Activated CD8-positive, alpha-beta memory T cell treated with anti-CD3 and anti-CD28 coated beads, Interleukin-2, amount 50 U/mL, for 24 hours (primary cell): ENCODE measurements around the gene DNAH14.
"Not testable (repeated sequence)": the region's sequence is repeated elsewhere in the genome, so short reads cannot be mapped to it uniquely, and the experiment has no call there.

Experiments used
- DNase-seq: peaks from one replicate; pipeline ENCODE4 v3.0.0-alpha.2; 2020; ENCODE audit errors: extremely low read depth

Gene DNAH14

GRCh38 chr1:225347123-225347683 lies 417.7 kb downstream of the DNAH14 start:
- no peak for DNase-seq

- no peak for DNase-seq
Measured at GRCh38 chr1:225348400-225348799, 418.9 kb downstream of the DNAH14 start.

- DNase-seq, result no peak
Measured at GRCh38 chr1:225349826-225350225, 420.4 kb downstream of the DNAH14 start.

DNA sequence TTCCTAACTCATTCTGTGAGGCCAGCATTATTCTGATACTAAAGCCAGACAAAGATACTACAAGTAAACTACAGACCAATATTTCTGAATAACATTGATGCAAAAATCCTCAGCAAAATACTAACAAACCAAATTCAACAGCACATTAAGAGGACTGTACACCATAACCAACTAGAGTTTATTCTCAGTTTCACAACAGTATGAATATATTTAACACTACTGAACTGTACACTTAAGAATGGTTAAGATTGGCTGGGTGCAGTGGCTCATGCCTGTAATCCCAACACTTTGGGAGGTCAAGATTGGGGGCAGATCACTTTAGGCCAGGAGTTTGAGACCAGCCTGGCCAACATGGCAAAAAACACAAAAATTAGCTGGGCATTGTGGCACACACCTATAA lies 421.4 kb downstream of the DNAH14 start:
- DNase-seq, result no peak

DNA sequence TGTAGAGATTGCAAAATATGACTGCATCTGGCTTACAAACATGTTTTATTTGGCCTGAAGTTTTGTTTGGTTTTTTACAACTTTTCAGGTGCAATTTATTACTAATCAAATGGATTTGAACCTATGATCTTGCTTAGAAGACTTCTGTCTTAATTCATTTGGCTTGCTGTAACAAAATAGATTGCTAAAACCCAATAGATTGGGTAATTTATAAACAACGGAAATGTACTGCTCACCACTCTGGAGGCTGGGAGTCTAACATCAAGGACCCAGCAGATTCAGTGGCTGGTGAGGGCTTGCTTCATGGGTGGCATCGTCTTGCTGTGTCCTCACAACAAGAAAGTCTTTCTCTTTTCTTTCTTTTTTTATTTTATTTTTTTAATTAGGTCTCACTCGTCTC lies 425.4 kb downstream of the DNAH14 start:
- DNase-seq, result no peak

GRCh38 chr1:225355863-225356262 lies 426.4 kb downstream of the DNAH14 start:
- no peak for DNase-seq

DNA sequence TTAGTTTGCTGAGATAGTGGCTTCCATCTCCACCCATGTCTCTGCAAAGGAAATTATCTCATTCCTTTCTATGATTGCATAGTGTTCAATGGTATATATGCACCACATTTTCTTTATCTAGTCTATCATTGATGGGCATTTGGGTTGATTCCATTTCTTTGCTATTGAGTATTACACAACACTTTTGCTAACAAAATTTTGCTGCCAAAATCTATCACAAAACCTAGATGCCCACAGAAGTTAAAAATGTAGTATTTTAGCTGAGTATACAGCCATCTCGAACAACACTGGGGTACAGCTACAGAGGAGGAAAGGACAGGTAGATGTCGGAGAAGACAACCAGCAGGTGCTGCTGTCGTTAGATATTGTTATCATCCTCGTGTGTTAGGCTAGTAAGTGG lies 430.6 kb downstream of the DNAH14 start:
- no peak for DNase-seq

DNA sequence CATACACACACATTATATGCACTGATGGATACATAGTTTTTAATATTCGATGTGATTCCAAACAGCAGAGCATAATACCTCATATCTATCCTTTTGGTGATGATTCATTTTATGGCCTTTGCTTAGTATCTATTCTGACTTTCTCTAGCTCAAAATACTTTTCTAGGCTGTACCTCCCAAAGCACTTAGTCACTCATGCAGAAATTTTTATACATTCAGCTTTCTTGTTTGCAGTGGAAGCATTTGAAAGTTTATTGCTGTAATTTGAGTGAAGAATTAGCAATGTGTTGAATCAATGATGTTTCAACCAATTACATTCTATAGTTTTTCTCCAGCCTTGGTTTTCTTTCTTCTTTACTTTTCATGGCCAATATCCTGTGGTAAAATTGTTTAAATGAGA lies 431.7 kb downstream of the DNAH14 start:
- DNase-seq, result no peak

DNA sequence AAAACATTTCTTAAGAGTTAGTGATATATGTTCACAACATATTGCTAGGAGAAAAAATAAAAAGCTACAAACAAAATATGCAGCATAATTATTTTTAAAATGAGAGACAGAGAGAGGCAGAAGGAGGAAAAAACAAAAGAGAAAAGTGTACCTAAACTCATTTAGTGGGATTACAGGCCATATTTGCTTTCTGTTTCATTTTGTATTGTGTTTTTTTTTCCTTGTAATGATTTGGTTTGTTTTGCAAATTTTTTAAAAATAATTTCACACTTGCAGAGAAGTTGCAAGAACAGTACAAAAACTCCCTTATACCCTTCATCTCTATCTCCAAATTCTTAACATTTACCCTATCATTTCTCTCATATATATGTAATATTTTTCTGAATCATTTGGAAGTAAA lies 433.3 kb downstream of the DNAH14 start:
- no peak for DNase-seq

DNA sequence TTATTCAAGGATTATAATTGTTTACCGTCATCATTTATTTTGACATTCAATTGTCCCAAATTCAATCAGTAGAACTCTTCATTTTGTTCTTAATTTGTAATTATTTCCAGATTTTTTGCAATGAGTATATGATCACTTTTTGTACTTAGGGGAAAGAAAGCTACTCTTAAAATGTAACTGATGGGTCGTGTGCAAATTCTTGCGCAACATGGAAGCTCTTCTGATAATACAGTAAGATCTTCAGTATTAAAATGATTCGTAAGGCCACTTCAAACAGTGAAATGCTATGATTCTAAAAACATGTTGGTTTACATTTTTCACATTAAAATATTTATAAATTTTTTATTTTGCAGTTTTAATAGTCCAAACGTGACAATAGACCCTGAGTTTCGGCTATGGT lies 435.0 kb downstream of the DNAH14 start:
- DNase-seq, result no peak

DNA sequence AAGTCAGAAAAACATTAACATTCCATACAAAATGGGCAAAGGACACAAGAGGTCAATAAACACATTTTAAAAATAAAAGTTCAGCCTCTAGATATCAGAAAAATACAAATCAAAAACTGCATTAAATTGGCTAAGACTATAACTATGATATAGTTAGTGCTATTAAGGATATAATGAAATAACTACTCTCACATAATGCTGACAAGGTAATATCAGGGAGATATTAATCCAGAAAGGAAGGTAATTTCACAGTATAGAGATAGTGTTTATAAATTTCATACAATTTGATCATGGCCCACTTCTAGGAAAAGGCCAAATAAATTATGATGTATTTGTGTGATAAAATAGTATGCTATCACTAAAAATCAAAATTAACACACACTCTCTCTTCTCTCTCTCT lies 436.5 kb downstream of the DNAH14 start:
- no peak for DNase-seq

DNA sequence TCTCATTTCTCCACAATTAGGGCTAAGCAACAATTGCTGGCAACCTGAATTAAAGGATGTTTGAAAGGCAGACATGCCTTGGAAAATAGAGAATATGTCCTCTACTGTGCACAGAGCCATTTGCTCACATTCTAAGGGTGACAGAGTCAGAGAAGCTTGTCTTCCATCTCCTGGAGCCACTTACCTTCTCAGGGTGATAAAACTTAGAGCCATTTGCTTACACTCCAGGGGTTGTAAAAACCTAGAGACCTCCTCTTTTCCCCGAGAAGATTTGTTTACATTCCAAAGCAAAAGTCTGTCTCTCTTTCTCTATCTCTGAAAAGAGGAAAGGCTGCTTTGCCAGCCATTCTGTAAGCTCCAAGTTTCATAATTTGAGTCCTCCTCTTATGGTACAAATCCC lies 437.1 kb downstream of the DNAH14 start:
- no peak for DNase-seq

GRCh38 chr1:225368036-225368552 lies 438.6 kb downstream of the DNAH14 start:
- no peak for DNase-seq

GRCh38 chr1:225371366-225372010 lies 442.0 kb downstream of the DNAH14 start:
- no peak for DNase-seq

DNA sequence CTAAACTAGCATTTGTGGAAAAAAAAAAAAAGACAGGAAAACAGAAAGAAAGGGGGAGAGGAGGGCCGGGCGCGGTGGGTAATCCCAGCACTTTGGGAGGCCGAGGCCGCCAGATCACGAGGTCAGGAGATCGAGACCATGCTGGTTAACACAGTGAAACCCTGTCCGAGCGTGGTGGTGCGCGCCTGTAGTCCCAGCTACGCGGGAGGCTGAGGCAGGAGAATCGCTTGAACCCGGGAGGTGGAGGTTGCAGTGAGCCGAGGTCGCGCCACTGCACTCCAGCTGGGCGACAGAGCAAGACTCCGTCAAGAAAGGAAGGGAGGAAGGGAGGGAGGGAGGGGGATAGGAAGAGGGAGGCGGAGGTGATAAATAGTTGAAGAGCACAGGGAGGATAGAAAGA lies 443.7 kb downstream of the DNAH14 start:
- DNase-seq, result no peak

DNA sequence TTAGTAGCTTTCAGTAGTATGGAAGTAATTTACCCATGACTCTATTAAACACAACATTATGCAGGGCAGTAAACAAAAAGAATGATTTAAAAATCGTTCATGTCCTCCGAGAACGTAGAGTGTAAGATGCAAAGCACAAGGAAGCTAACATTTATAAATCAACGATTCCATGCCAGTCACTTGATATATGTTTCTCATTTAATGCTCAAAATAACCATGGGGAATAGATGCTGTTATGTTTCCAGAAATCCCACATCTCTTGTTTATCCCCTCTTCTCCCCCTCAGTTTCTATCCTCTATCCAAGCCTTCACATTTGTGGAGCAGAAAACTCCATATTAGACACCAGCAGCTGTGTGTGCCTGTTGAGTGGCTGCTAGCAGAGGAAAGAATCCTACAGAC lies 445.5 kb downstream of the DNAH14 start:
- no peak for DNase-seq

DNA sequence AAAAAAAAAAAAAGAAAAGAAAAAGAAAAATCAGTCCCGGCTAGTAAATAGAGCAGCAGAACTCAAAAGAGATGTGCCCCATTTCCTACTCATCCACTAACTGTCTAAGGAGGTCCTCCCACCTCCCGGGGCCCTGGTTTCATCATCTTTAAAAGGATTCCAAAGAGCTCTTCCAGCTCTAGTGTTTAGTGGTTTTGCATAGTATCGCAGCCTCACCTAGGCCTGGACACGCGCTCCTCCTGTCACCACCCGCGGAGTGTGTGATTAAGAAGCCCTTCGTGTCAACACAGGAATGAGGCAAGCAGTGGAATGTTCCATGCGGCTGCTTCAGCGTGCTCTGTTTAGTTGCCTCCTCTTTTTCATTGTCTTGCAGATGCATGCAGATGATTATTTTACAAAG lies 449.4 kb downstream of the DNAH14 start:
- no peak for DNase-seq

DNA sequence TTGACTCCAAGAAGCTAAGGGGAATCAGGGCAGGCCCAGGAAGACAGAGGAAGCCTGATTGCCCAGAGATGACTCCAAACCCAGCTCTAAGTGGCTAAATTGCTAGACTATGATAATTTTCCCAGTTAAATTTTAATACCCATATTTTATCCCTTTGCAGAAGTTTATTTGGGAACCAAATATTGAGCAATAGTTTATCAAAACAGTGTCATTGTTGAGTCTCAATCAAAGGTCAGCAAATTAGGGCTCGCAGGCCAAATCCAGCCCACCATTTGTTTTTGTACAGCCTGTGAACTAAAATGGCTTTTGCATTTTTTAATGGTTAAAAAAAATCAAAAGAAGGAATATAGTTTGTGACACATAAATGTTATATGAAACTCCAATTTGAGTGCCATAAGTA lies 451.2 kb downstream of the DNAH14 start:
- DNase-seq, result no peak

DNA sequence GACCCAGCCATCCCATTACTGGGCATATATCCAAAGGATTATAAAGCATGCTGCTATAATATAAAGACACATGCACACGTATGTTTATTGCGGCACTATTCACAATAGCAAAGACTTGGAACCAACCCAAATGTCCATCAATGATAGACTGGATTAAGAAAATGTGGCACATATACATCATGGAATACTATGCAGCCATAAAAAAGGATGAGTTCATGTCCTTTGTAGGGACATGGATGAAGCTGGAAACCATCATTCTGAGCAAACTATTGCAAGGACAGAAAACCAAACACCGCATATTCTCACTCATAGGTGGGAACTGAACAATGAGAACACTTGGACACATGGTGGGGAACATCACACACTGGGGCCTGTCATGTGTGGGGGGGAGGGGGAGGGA lies 457.4 kb downstream of the DNAH14 start:
- not testable (repeated sequence) for DNase-seq

GRCh38 chr1:225388372-225388771 lies 458.9 kb downstream of the DNAH14 start:
- no peak for DNase-seq

DNA sequence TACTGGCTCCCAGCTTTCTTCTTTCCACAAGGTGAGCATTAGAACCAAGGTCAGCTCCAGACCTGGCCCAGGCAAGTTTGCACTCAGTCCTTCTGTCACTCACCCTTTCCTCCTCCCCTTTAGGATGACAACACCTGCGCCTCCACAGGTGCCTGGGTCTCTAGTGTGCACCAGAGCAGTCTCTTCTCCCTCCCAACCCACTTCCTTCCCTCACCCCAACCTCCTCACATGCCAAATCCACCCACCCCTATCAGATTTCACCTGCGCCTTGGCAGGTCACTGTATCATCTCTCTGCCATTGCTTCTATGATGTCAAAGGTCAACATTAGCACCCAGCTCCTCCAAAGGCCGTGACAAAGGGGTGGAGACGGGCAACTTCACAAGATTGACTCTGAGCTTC lies 460.4 kb downstream of the DNAH14 start:
- DNase-seq, result no peak

- no peak for DNase-seq
Measured at GRCh38 chr1:225396357-225396756, 466.9 kb downstream of the DNAH14 start.

GRCh38 chr1:225400968-225401367 lies 471.5 kb downstream of the DNAH14 start:
- DNase-seq, result no peak
